Epithelial cell of prostate (primary cell): Measurements from ENCODE around the gene COQ4.
A peak's percentile ranks its signal among the peaks of the same experiment; 100 is the strongest.
"Not testable (repeated sequence)": the region's sequence is repeated elsewhere in the genome, so short reads cannot be mapped to it uniquely, and the experiment has no call there.

Source experiments
- DNase-seq: peaks from one replicate; pipeline ENCODE4 v3.0.0-alpha.2; 2011; ENCODE audit warnings: low read depth, low spot score
- H3K27ac ChIP-seq: fragments of 450-650 bp; 2 replicates; pipeline ENCODE4 v1.5.1; 2017; ENCODE audit warnings: mild to moderate bottlenecking

COQ4 gene

GRCh38 chr9:128322404-128323211 is at the start of gene COQ4, which contains the start of gene TRUB2:
COQ4 (plus strand) TSS chr9:128322839; CDS start chr9:128322859, 20 bp downstream.
TRUB2 (minus strand) TSS chr9:128322447; CDS start chr9:128322408, 39 bp downstream.
- DNase-seq = peak; percentile 72
- H3K27ac ChIP-seq = peak within 1 kb of the TSS; percentile 87

DNA sequence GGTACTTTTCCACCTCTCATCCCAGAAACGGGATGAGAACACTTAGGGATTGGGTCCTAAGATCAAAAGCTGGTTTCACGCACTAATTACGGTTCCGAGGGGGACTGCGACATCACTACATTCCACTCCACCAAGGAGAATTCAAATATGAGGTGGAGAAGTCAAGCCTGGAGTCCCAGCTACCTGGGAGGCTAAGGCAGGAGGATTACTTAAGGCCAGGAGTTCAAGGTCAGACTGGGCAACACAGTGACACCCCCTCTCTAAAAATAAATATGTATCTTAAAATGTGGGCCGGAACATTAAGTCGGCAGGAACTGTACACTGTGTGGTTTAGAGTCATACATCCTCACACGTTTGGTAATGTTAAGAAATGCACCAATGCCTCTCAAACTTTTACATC is 48.4 kb upstream of the COQ4 start:
- no peak overlapping the region for H3K27ac ChIP-seq
- DNase-seq = no peak

DNA sequence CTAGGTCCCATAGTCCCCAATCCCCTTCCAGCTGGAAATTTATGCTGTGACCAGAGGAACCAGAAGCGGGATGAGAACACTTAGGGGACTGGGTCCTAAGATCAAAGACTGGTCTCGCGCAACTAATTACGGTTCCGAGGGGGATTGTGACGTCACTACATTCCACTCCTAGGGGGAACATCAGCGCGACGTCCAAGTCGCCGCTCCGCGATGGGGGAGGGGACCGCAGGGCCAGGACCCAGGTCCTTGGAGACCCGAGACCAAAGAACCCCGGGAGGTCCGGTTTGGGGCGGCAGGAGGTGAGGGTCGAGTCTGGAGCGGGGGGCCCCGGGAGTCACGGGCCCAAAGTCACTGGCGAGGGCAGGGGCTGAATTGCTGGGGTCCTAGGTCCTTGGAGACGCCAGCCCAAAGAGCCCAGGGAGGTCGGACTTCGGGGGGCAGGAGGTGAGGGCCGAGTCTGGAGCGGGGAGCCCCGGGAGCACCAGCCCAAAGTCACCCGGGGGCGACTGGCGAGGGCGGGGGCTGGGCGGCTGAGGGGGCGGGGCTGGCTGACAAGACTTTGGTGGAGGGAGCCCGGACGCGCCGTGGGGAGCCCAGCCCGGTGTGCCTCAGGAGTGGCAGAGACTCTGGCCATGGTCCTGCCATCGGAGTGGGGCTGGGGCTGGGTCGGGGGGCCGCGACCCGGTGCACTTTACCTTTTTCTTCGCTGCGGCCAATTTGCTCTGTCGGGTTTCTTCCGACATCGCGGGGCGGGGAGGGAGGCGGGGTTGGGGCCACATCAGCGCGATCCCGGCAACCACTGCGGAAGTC is 47.2 kb upstream of the COQ4 start, which contains the start of gene GOLGA2:
GOLGA2 (minus strand) TSS at position 810 of the 810 bp plus-strand sequence; CDS start at position 779, 31 bp downstream.
- DNase-seq = no peak

DNA sequence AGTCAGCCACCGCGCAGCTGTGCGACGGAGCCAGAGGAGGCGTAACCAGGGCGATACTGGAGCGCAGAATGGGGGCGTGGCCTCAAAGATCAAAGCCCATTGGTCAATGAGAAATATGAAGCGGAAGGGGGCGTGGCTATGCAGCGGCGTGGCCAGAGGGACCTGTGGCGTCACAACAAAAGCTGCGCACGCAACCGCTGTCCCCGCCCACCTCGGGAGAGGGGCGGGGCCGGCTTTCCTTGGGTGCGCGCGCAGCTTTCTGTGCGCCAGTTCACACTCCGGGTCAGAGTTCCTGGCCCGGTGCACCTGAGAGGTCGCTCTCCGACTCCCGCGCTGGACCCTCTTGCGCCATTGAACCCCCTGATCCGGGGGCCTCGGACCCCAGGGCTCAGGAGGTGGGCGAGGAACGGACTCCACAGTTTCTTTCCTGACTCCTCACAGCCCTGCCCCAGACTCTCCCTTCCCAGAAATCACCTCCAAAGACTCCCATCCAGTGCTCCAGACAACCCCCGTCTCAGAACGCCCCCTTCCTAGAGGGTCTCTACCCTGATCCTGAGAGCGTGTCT is 46.5 kb upstream of the COQ4 start, which contains the start of gene SWI5:
SWI5 (plus strand) TSS at position 269 of the 566 bp plus-strand sequence.
- H3K27ac ChIP-seq = peak within 1 kb of the TSS; percentile 64
- peak; percentile 91 for DNase-seq

More for the DNA sequence above, 47.2 kb upstream of the COQ4 start, which contains the start of gene GOLGA2:
- H3K27ac ChIP-seq = peak within 1 kb of the TSS; percentile 64

DNA sequence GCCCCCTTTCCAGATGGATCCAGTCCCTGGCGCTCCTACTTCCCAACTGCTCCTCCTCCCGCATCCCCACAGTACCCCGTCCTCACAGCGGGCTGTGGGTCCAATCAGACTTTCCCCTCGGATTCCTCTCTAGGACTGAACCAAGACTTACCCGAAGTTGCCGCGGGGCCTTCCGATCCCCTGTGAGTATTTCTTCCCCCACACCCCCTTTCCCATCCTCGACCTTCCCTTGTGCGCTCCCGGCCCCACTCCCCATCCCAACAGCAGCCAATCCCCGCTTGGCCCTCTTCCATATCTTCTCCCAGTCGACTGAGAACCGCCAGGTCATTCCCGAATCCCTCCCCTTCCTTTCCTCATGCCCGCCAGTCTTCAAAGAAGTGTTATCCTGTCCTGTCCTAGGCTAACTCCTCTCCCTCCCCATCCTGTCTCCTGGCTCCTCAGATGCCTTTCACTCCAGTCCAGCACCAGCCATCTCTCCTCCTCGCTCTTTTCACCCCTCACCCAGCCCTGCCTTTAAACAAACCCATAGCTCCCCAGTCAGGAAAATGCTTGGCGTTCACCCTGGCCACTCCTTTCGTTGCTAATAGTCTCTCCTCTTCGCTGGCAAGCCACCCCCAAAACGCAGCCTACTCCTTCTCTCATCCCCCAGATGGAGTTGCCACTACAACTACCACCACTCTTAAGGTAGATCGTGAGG is 45.9 kb upstream of the COQ4 start:
- H3K27ac ChIP-seq = peak overlapping the region; percentile 64
- no peak for DNase-seq

DNA sequence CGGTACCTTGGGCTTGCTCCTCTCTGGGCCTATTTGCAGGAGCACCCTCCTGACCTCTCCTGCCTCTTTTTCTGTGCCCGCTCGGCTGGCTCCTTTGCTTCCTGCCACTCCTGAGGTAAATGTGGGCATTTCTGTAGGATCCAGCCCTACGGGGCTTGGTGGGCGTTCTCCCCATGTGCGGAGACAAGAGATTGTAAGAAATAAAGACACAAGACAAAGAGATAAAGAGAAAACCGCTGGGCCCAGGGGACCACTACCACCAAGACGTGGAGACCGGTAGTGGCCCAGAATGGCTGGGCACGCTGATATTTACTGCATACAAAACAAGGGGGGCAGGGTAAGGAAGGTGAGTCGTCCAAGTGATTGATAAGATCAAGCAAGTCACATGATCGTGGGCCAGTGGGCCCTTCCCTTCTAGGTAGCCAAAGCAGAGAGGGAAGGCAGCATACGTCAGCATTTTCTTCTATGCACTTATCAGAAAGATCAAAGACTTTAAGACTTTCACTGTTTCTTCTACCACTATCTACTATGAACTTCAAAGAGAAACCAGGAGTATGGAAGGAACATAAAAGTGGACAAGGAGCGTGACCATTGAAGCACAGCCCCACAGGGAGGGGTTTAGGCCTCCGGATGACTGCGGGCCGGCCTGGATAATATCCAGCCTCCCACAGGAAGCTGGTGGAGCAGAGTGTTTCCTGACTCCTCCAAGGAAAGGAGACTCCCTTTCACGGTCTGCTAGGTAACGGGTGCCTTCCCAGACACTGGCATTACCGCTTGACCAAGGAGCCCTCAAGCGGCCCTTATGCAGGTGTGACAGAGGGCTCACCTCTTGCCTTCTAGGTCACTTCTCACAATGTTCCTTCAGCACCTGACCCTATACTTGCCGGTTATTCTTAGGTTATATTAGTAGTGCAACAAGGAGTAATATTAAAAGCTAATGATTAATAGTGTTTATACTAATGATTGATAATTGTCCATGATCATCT is 43.3 kb upstream of the COQ4 start:
- not testable (repeated sequence) for DNase-seq, H3K27ac ChIP-seq

DNA sequence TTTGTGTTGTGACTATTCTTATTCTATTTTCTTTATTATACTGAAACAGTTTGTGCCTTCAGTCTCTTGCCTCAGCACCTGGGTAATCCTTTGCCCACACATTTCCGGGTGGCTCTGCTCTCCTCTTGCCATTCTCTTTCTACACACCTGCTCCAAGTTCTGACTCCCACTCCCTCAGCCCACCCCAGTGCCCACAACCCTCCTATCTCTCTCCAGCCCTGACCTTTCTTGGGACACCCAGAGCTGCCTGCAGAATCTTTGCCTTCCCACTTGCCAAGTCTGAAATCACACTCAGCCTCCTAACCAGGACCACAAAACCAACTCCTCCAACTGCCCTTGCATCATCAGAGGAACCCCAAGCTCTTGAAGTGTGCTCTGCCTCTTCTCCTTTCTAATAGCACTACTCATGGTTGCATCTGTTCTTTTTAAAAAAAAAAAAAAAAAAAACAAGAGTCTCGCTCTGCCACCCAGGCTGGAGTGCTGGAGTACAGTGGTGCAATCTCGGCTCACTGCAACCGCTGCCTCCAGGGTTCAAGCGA is 42.5 kb upstream of the COQ4 start:
- no peak overlapping the region for H3K27ac ChIP-seq
- DNase-seq = no peak

DNA sequence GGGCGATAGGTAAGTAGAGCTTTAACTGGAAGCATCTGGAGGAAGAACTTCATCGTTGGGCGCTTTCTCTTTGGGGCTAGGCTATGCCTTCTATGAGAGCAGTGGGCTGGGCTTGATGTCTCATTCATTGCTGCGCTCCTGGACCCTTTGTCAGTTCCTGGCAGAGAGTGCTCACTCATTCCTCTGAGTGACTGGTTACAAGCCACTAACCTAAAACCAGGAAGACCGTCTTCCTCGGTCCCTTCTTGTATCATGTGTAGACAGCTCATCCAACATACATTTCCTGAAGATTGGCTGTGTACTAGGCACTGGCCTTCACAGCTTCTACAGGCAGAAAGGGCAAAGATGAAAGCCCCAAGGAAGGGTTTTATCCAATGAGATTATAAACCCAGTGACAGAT is 40.1 kb upstream of the COQ4 start:
- DNase-seq = no peak
- no peak overlapping the region for H3K27ac ChIP-seq

DNA sequence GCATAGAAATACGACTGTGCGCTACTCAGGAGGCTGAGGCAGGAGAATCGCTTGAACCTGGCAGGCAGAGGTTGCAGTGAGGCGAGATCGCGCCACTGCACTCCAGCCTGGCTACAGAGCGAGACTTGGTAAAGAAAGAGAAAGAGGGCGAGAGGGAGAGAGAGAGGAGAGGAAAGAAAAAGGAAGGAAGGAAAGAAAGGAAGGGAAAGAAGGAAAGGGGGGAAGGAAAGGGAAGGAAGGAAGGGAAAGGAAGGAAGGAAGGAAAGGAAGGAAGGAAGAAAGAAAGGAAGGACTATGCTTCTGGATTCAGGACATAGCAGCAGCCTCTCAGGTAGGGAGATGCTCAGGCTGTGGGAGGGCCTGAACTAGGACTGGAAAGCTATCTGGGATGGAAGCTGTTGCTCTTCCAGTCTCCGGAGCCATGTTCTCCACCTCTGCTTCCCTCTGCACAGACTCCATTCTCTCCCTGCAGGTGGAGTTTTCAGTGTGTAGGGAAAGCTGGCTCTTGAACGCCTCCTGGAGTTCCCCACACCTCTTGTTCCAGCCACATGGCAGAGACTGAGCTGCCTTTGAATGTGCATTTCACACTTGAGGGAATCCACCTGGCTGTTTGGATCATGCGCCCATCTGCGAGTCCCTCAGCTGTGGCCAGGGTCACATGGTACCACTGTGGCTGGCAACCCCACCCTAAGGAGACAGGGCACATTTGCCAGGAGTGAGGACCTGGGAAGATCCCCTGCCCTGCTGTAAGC is 37.4 kb upstream of the COQ4 start:
- DNase-seq = no peak

DNA sequence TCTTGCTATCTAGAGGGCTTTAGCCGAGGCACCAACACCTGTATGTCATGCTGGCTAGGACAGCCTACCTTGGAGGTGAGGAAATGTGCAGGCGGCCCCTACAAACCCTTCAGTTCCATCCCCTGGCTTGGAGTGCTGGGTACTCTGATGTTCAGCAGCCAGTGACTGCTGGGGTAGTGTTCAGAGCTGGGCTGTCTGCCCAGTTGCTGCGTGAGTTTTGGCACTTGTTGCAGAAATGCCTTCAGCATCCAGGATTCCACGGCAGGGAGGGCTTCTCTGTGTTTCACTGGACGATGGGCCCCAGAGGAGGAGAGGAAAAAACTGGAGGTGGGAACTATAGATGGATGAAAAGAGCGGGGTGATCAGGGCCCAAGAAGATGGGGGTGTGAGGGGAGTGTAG is 36.2 kb upstream of the COQ4 start:
- no peak overlapping the region for H3K27ac ChIP-seq
- no peak for DNase-seq

More for the DNA sequence above, 37.4 kb upstream of the COQ4 start:
- H3K27ac ChIP-seq = no peak overlapping the region

GRCh38 chr9:128288273-128289004 is 34.2 kb upstream of the COQ4 start:
- DNase-seq = no peak
- no peak overlapping the region for H3K27ac ChIP-seq

DNA sequence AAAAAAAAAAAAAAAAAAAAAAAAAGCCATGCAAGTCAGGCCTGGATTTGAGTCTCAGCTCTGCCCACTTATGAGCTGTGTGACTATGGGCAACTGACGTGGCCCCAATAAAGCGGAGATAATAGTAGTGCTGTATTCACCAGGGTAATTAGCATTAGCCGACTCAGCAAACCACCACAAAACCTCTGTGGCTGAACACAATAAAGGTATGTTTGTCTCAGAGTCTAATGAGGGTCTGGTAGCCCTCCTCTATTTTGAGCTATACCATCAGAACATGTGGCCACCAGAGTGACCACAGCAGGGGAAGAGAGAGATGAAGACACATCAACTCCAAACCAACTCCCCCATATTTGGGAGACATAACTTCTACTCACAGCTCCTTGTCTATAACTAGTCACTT is 30.6 kb upstream of the COQ4 start:
- H3K27ac ChIP-seq = no peak overlapping the region

GRCh38 chr9:128293091-128293490 is 29.5 kb upstream of the COQ4 start:
- no peak overlapping the region for H3K27ac ChIP-seq
- DNase-seq = no peak

More for the DNA sequence above, 30.6 kb upstream of the COQ4 start:
- DNase-seq = no peak

- no peak for DNase-seq
- H3K27ac ChIP-seq = no peak overlapping the region
Observed at GRCh38 chr9:128294142-128294541, 28.5 kb upstream of the COQ4 start.

DNA sequence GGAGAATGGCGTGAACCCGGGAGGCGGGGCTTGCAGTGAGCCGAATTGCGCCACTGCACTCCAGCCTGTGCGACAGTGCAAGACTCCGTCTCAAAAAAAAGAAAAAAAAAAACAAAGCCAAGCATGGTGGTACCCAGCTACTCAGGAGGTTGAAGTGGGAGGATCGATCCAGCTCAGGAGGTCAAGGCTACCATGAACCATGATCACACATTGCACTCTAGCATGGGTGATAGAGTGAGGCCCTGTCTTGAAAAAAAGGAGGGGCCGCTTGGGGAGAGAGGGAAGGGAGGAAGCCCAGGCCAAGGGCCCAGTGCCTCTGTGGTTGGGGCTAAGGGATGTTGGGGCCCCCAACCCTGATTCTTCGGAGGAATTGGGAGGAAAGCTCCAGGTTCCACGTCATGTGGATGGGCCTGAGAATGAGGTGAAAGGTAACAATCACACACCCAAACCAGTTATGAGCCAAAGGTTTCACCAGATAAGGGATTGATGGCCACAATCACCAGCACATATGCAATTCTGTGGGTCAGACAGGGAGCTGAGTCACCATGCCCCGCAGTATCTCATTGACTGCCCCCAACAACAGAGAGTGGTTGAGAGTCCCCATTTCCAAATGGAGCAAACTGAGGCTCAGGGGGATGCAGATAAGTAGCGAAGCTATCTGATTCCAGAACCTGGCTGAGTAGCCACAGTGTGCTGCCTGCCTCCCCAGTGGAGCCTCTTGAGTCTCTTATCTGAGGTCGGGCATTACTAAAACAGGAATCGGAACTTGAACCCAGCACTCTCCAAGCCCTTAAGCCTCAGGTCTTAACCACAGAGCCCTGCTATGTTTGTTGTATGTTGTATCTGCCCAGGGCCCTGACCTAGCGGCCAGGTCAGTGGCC is 26.1 kb upstream of the COQ4 start:
- H3K27ac ChIP-seq = peak overlapping the region; percentile 67
- DNase-seq = no peak

- no peak overlapping the region for H3K27ac ChIP-seq
- DNase-seq = no peak
Observed at GRCh38 chr9:128297221-128297773, 25.3 kb upstream of the COQ4 start.
